Measurements from ENCODE around the gene RBPJ.

The RBPJ gene

DNA sequence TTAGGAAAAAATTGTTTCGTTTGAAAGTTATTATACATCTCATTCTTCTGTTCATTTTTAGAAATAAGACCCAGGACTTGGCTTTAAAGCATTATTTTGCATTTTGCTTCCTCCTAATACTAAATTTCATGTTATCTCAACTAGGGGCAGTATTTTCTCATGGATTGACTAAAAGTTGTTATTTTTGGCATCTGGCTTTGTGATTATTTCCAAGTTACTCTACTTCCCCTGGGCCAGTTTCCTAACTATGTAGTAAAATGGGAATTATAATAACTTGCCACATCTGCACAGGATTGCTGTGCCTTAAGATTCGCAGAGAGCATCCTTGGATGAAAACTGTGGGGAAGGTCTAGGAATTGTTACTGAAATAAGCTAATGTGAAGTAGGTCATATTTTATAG, 3.0 kb downstream of the RBPJ start:
- no peak for TF ChIP-seq CTCF (IDR thresholded peaks at IDR 0.05; ENCODE audit: low read depth, low read length, missing control alignments)
- no peak for DNase-seq (ENCODE audit: low read depth)
- H3K4me3 ChIP-seq (ENCODE audit: low read depth, low read length): no peak overlapping the region

GRCh38 chr4:26325191-26325590, 4.4 kb downstream of the RBPJ start:
- no peak overlapping the region for H3K4me3 ChIP-seq (ENCODE audit: low read depth, low read length)
- TF ChIP-seq CTCF (IDR thresholded peaks at IDR 0.05; ENCODE audit: low read depth, low read length, missing control alignments): peak; percentile 53
- no peak for DNase-seq (ENCODE audit: low read depth)

DNA sequence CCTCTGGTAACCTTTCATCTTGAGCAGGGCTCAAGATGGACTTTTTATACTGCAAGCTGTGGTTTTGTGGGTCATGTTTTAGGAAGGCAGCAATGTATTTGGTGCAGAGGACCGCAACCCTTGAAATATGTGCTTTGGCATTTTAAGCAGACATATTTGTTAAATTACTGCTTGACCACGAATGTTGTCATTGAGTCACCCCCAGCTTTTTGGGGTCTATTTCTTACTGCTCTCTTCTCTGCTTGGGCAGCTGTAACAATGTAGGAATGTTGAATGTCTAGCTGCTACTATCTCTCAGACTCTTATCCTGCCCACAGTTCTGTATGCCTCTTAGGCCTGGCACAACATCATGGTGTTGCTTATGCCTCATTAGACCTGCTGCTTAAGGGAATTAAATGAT, 6.0 kb downstream of the RBPJ start:
- no peak for DNase-seq (ENCODE audit: low read depth)
- TF ChIP-seq CTCF (IDR thresholded peaks at IDR 0.05; ENCODE audit: low read depth, low read length, missing control alignments): no peak
- H3K4me3 ChIP-seq (ENCODE audit: low read depth, low read length): no peak overlapping the region

DNA sequence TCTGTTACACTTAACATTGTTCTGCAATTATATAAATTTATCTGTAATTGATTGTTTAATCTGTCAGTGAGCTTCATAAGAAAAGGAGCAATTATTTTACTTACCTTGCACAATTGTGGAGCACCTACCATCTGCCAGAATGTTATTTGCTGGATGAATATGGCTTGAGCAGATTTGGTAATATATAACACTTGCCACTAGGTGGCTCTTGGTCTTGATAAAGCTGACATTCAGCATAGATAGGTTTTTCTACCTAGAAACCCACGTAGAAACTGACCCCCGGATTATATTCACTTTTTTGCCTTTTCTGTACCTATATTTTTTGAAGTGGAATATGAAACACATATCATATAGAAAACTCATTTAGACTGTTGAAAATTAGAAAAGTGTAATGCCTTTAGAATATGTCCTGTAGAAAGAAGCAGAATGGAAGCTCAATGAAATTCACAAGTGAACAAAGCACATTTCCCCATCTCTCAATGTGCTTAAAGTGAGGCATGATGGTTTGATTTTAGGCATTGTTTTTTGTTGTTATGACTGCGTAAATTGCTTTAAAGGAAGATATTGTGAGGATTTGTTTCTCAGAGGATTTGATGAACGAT, 9.5 kb downstream of the RBPJ start:
- no peak overlapping the region for H3K4me3 ChIP-seq (ENCODE audit: low read depth, low read length)
- DNase-seq (ENCODE audit: low read depth): no peak
- TF ChIP-seq CTCF (IDR thresholded peaks at IDR 0.05; ENCODE audit: low read depth, low read length, missing control alignments): peak; percentile 65

- DNase-seq (ENCODE audit: low read depth): no peak
- TF ChIP-seq CTCF (IDR thresholded peaks at IDR 0.05; ENCODE audit: low read depth, low read length, missing control alignments): no peak
- H3K4me3 ChIP-seq (ENCODE audit: low read depth, low read length): no peak overlapping the region
Measured at GRCh38 chr4:26330946-26331345, 10.1 kb downstream of the RBPJ start.

DNA sequence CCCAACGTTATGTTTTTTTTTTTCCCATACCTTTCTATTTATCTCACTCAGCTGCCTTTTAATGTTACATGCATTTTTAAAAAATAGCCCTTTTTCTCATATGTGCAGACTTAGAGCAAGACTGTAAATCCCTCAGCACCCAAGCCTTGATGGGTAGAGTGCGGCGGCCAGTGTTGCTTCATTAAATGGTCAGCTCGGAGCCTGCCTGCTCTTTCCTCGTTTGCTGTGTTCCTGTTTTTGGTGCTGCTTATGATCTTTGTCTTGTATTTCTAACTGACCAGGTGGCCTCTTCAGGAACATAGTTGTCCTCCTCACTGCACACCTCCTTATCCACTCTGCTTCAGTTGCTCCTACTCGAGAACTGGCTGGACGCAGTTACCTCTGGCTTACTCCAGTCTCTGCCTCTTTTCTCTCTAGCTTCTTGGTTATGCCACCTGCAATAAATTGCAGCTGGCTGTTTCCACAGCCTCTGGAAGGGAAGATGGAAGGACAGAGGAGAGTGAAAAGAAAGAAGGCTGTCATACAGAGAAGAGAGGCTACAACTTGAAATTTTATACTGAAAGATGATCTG, 10.7 kb downstream of the RBPJ start:
- no peak overlapping the region for H3K4me3 ChIP-seq (ENCODE audit: low read depth, low read length)
- no peak for DNase-seq (ENCODE audit: low read depth)
- TF ChIP-seq CTCF (IDR thresholded peaks at IDR 0.05; ENCODE audit: low read depth, low read length, missing control alignments): no peak

DNA sequence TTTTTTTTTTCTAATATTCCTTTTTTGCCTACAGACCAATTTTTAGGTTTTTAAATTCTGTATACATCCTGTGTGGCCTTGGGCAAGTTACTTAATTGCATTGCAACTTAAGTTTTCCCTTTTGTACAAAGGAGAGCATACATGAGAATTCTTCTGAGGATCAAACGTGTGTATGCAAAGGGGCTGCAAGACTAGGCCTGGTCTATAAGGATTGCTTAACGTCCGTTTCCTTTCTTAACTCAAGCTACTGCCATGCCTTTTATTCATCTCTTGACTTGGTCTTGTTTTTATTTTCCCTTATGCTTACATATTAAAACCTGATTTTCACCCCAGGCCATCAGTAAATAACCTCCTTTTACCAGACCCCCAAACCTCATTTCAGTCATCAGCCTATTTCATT, 13.6 kb downstream of the RBPJ start:
- H3K4me3 ChIP-seq (ENCODE audit: low read depth, low read length): no peak overlapping the region
- no peak for DNase-seq (ENCODE audit: low read depth)
- TF ChIP-seq CTCF (IDR thresholded peaks at IDR 0.05; ENCODE audit: low read depth, low read length, missing control alignments): no peak

All from GM12864 (cell line).